Renal pelvis (tissue), 12 donors: Measurements from ENCODE around the gene ZNF268. TPM values are rescaled to one million over a fixed set of nuclear protein-coding genes. Genes with fewer than 3 reads are reported as not detected.

Source experiments
- DNase-seq: peaks from one replicate; pipeline ENCODE4 v3.0.0-alpha.2; 2013
- long read RNA-seq, 16 experiments: transcript quantifications; one replicate each; lab custom pipeline, GENCODE V29; 2026
- polyA plus RNA-seq, 3 donors: library from polyadenylated mRNA; unstranded; fragments of 120-200 nt; gene quantifications; one replicate each; pipeline ENCODE4 v1.2.1, GENCODE V29; 2013; ENCODE audit not compliant: insufficient read length in 3 of 3

The ZNF268 gene
- 10 to 100 TPM; 29.5 to 31.0 (median 30.8) TPM for polyA plus RNA-seq
- long read RNA-seq, donor 1, full-length matches to known transcripts = 4 of 4 reads
- long read RNA-seq, donor 1, partial matches to known transcripts = 0 of 4 reads
- long read RNA-seq, donor 1, other reads (novel, unspliced or antisense) = 0 of 4 reads
- long read RNA-seq, donor 2, full-length matches to known transcripts = 9 of 9 reads
- long read RNA-seq, donor 2, partial matches to known transcripts = 0 of 9 reads
- long read RNA-seq, donor 2, other reads (novel, unspliced or antisense) = 0 of 9 reads
- long read RNA-seq, donor 3, full-length matches to known transcripts = 7 of 7 reads
- long read RNA-seq, donor 3, partial matches to known transcripts = 0 of 7 reads
- long read RNA-seq, donor 3, other reads (novel, unspliced or antisense) = 0 of 7 reads
- long read RNA-seq, donor 4, partial matches to known transcripts = 0 of 1 reads
- long read RNA-seq, donor 4, other reads (novel, unspliced or antisense) = 0 of 1 reads
- long read RNA-seq, donor 5, full-length matches to known transcripts = 4 of 4 reads
- long read RNA-seq, donor 5, partial matches to known transcripts = 0 of 4 reads
- long read RNA-seq, donor 5, other reads (novel, unspliced or antisense) = 0 of 4 reads
- long read RNA-seq, donor 6, full-length matches to known transcripts = 8 of 8 reads
- long read RNA-seq, donor 6, partial matches to known transcripts = 0 of 8 reads
- long read RNA-seq, donor 6, other reads (novel, unspliced or antisense) = 0 of 8 reads
- long read RNA-seq, donor 7, full-length matches to known transcripts = 6 of 6 reads
- long read RNA-seq, donor 7, partial matches to known transcripts = 0 of 6 reads
- long read RNA-seq, donor 7, other reads (novel, unspliced or antisense) = 0 of 6 reads
- long read RNA-seq, donor 8, partial matches to known transcripts = 0 of 2 reads
- long read RNA-seq, donor 8, other reads (novel, unspliced or antisense) = 0 of 2 reads
- long read RNA-seq, donor 9, full-length matches to known transcripts = 10 of 10 reads
- long read RNA-seq, donor 9, partial matches to known transcripts = 0 of 10 reads
- long read RNA-seq, donor 9, other reads (novel, unspliced or antisense) = 0 of 10 reads
- long read RNA-seq, donor 10, full-length matches to known transcripts = 11 of 11 reads
- long read RNA-seq, donor 10, partial matches to known transcripts = 0 of 11 reads
- long read RNA-seq, donor 10, other reads (novel, unspliced or antisense) = 0 of 11 reads
- long read RNA-seq, donor 11, full-length matches to known transcripts = 8 of 8 reads
- long read RNA-seq, donor 11, partial matches to known transcripts = 0 of 8 reads
- long read RNA-seq, donor 11, other reads (novel, unspliced or antisense) = 0 of 8 reads
- long read RNA-seq, donor 12, full-length matches to known transcripts = 5 of 5 reads
- long read RNA-seq, donor 12, partial matches to known transcripts = 0 of 5 reads
- long read RNA-seq, donor 12, other reads (novel, unspliced or antisense) = 0 of 5 reads
- long read RNA-seq, donor 13, partial matches to known transcripts = 0 of 2 reads
- long read RNA-seq, donor 13, other reads (novel, unspliced or antisense) = 0 of 2 reads
- long read RNA-seq, donor 14 = 0 reads
- long read RNA-seq, donor 15, full-length matches to known transcripts = 7 of 7 reads
- long read RNA-seq, donor 15, partial matches to known transcripts = 0 of 7 reads
- long read RNA-seq, donor 15, other reads (novel, unspliced or antisense) = 0 of 7 reads
- long read RNA-seq, donor 16, full-length matches to known transcripts = 7 of 7 reads
- long read RNA-seq, donor 16, partial matches to known transcripts = 0 of 7 reads
- long read RNA-seq, donor 16, other reads (novel, unspliced or antisense) = 0 of 7 reads

- DNase-seq = peak; percentile 93
Measured at GRCh38 chr12:133181238-133181959, at the start of gene ZNF268. Gene ZNF268 (plus strand): TSS chr12:133181495. CDS start chr12:133181998, 503 bp downstream.

- DNase-seq = no peak
Measured at GRCh38 chr12:133135747-133136146, 45.5 kb upstream of the ZNF268 start.

GRCh38 chr12:133145981-133146380, 35.3 kb upstream of the ZNF268 start:
- DNase-seq = no peak

- DNase-seq = no peak
Measured at GRCh38 chr12:133156125-133156690, 25.1 kb upstream of the ZNF268 start.

- no peak for DNase-seq
Measured at GRCh38 chr12:133165776-133166175, 15.5 kb upstream of the ZNF268 start.

- no peak for DNase-seq
Measured at GRCh38 chr12:133172491-133172890, 8.8 kb upstream of the ZNF268 start.

GRCh38 chr12:133174901-133175300, 6.4 kb upstream of the ZNF268 start:
- no peak for DNase-seq

- no peak for DNase-seq
Measured at GRCh38 chr12:133180669-133181068, 626 bp upstream of the ZNF268 start.

- no peak for DNase-seq
Measured at GRCh38 chr12:133190176-133190575, 8.9 kb downstream of the ZNF268 start.

GRCh38 chr12:133192847-133193246, 11.6 kb downstream of the ZNF268 start:
- DNase-seq = no peak

GRCh38 chr12:133201888-133202287, 20.6 kb downstream of the ZNF268 start:
- DNase-seq = no peak

- no peak for DNase-seq
Measured at GRCh38 chr12:133202493-133203343, 21.4 kb downstream of the ZNF268 start.

- DNase-seq = no peak
Measured at GRCh38 chr12:133203344-133204263, 22.3 kb downstream of the ZNF268 start.

- DNase-seq = no peak
Measured at GRCh38 chr12:133204264-133204603, 22.9 kb downstream of the ZNF268 start.

- no peak for DNase-seq
Measured at GRCh38 chr12:133206390-133206789, 25.1 kb downstream of the ZNF268 start.

GRCh38 chr12:133215724-133216123, 34.4 kb downstream of the ZNF268 start:
- DNase-seq = no peak

- no peak for DNase-seq
Measured at GRCh38 chr12:133217219-133217618, 35.9 kb downstream of the ZNF268 start.

- no peak for DNase-seq
Measured at GRCh38 chr12:133220521-133220920, 39.2 kb downstream of the ZNF268 start.
